Memory B cell (primary cell): ENCODE results near the gene DNAH6.

Experiments
- ATAC-seq: fragments of 150-1000 bp; cut with Tn5 transposase; 2 replicates; pipeline ENCODE4 v1.10.0; 2021; ENCODE audit warnings: low read depth, mild to moderate bottlenecking, moderate library complexity
- DNase-seq, 2 donors: peaks; one replicate each; pipeline ENCODE4 v3.0.0; 2022; ENCODE audit warnings: low spot score in 2 of 2
- H3K27ac Mint-ChIP-seq: one replicate; pipeline ENCODE4 v1.8.0; 2022; ENCODE audit warnings: mild to moderate bottlenecking, moderate library complexity, mixed read lengths
- H3K27me3 Mint-ChIP-seq: one replicate; pipeline ENCODE4 v1.8.0; 2022; ENCODE audit warnings: mixed read lengths
- H3K36me3 Mint-ChIP-seq: one replicate; pipeline ENCODE4 v1.8.0; 2022; ENCODE audit warnings: mild to moderate bottlenecking, mixed read lengths
- H3K4me1 Mint-ChIP-seq: one replicate; pipeline ENCODE4 v1.8.0; 2022; ENCODE audit warnings: mixed read lengths
- H3K4me3 Mint-ChIP-seq: one replicate; pipeline ENCODE4 v1.8.0; 2022; ENCODE audit warnings: mild to moderate bottlenecking, moderate library complexity, mixed read lengths
- H3K9me3 Mint-ChIP-seq: one replicate; pipeline ENCODE4 v1.8.0; 2022; ENCODE audit warnings: mixed read lengths

The DNAH6 gene

GRCh38 chr2:84811839-84812431, 295.6 kb downstream of the DNAH6 start:
- Mint-ChIP-seq H3K27me3 (peaks cover 7% of the 10 kb centered on the region), H3K36me3 (peaks cover 3% of the 10 kb centered on the region), H3K27ac (no peak overlapping the region), H3K9me3 (no peaks in the 10 kb centered on the region), H3K4me1 (peaks cover 4% of the 10 kb centered on the region), H3K4me3 (no peak overlapping the region)
- DNase-seq (no peak), ATAC-seq (no peak)

- H3K27ac Mint-ChIP-seq: no peak overlapping the region
- no peak overlapping the region for H3K4me3 Mint-ChIP-seq
- H3K36me3 Mint-ChIP-seq: peaks cover 3% of the 10 kb centered on the region
- DNase-seq (no peak), ATAC-seq (no peak)
- no peaks in the 10 kb centered on the region for H3K9me3 Mint-ChIP-seq
- peaks cover 7% of the 10 kb centered on the region for H3K27me3 Mint-ChIP-seq
- peaks cover 10% of the 10 kb centered on the region for H3K4me1 Mint-ChIP-seq
Measured at GRCh38 chr2:84815146-84815545, 298.8 kb downstream of the DNAH6 start.

GRCh38 chr2:84816426-84817026, 300.2 kb downstream of the DNAH6 start:
- ATAC-seq (no peak), DNase-seq (no peak)
- H3K4me3 Mint-ChIP-seq: no peak overlapping the region
- H3K36me3 Mint-ChIP-seq: peaks cover 3% of the 10 kb centered on the region
- H3K9me3 Mint-ChIP-seq: no peaks in the 10 kb centered on the region
- H3K27me3 Mint-ChIP-seq: peaks cover 6% of the 10 kb centered on the region
- peaks cover 10% of the 10 kb centered on the region for H3K4me1 Mint-ChIP-seq
- no peak overlapping the region for H3K27ac Mint-ChIP-seq

GRCh38 chr2:84817239-84817655, 300.9 kb downstream of the DNAH6 start:
- Mint-ChIP-seq H3K4me1 (peaks cover 10% of the 10 kb centered on the region), H3K4me3 (peak overlapping the region; percentile 50), H3K36me3 (peaks cover 3% of the 10 kb centered on the region), H3K9me3 (no peaks in the 10 kb centered on the region), H3K27ac (no peak overlapping the region), H3K27me3 (peaks cover 3% of the 10 kb centered on the region)
- ATAC-seq (peak; percentile 77), DNase-seq (no peak)

GRCh38 chr2:84821806-84822205, 305.5 kb downstream of the DNAH6 start:
- no peak overlapping the region for H3K4me3 Mint-ChIP-seq
- H3K4me1 Mint-ChIP-seq: peaks cover 7% of the 10 kb centered on the region
- H3K27me3 Mint-ChIP-seq: no peaks in the 10 kb centered on the region
- no peak overlapping the region for H3K27ac Mint-ChIP-seq
- H3K36me3 Mint-ChIP-seq: no peaks in the 10 kb centered on the region
- H3K9me3 Mint-ChIP-seq: no peaks in the 10 kb centered on the region
- ATAC-seq (no peak), DNase-seq (no peak)

- H3K27me3 Mint-ChIP-seq: no peaks in the 10 kb centered on the region
- ATAC-seq (no peak), DNase-seq (no peak)
- no peak overlapping the region for H3K27ac Mint-ChIP-seq
- no peaks in the 10 kb centered on the region for H3K9me3 Mint-ChIP-seq
- no peaks in the 10 kb centered on the region for H3K4me1 Mint-ChIP-seq
- H3K36me3 Mint-ChIP-seq: no peaks in the 10 kb centered on the region
- H3K4me3 Mint-ChIP-seq: no peak overlapping the region
Measured at GRCh38 chr2:84823229-84823628, 306.9 kb downstream of the DNAH6 start.

- Mint-ChIP-seq H3K27ac (no peak overlapping the region), H3K27me3 (no peaks in the 10 kb centered on the region), H3K36me3 (no peaks in the 10 kb centered on the region), H3K4me3 (no peak overlapping the region), H3K4me1 (no peaks in the 10 kb centered on the region), H3K9me3 (no peaks in the 10 kb centered on the region)
- no peak for DNase-seq
- ATAC-seq: no peak
Measured at GRCh38 chr2:84823788-84824187, 307.5 kb downstream of the DNAH6 start.

- Mint-ChIP-seq H3K4me1 (peaks cover 6% of the 10 kb centered on the region), H3K4me3 (no peak overlapping the region), H3K9me3 (no peaks in the 10 kb centered on the region), H3K27ac (no peak overlapping the region), H3K27me3 (no peaks in the 10 kb centered on the region), H3K36me3 (no peaks in the 10 kb centered on the region)
- ATAC-seq: no peak
- no peak for DNase-seq
Measured at GRCh38 chr2:84827978-84828575, 311.8 kb downstream of the DNAH6 start.

GRCh38 chr2:84829693-84830092, 313.4 kb downstream of the DNAH6 start:
- Mint-ChIP-seq H3K27ac (no peak overlapping the region), H3K9me3 (no peaks in the 10 kb centered on the region), H3K27me3 (no peaks in the 10 kb centered on the region), H3K36me3 (no peaks in the 10 kb centered on the region), H3K4me1 (peaks cover 14% of the 10 kb centered on the region), H3K4me3 (no peak overlapping the region)
- DNase-seq (no peak), ATAC-seq (no peak)

- Mint-ChIP-seq H3K9me3 (peaks cover 1% of the 10 kb centered on the region), H3K4me3 (no peak overlapping the region), H3K36me3 (peaks cover 2% of the 10 kb centered on the region), H3K27ac (no peak overlapping the region), H3K27me3 (no peaks in the 10 kb centered on the region), H3K4me1 (peaks cover 14% of the 10 kb centered on the region)
- ATAC-seq (no peak), DNase-seq (no peak)
Measured at GRCh38 chr2:84830095-84830494, 313.8 kb downstream of the DNAH6 start.

- H3K27me3 Mint-ChIP-seq: no peaks in the 10 kb centered on the region
- H3K4me3 Mint-ChIP-seq: no peak overlapping the region
- peaks cover 14% of the 10 kb centered on the region for H3K4me1 Mint-ChIP-seq
- peaks cover 2% of the 10 kb centered on the region for H3K36me3 Mint-ChIP-seq
- H3K9me3 Mint-ChIP-seq: peaks cover 4% of the 10 kb centered on the region
- ATAC-seq (no peak), DNase-seq (no peak)
- no peak overlapping the region for H3K27ac Mint-ChIP-seq
Measured at GRCh38 chr2:84830758-84831500, 314.6 kb downstream of the DNAH6 start.

- Mint-ChIP-seq H3K36me3 (peaks cover 7% of the 10 kb centered on the region), H3K4me3 (peak overlapping the region; percentile 60)
- peak; percentile 87 for ATAC-seq
Measured at GRCh38 chr2:84832772-84833461, 316.6 kb downstream of the DNAH6 start.

GRCh38 chr2:84833481-84834150, 317.3 kb downstream of the DNAH6 start:
- peaks cover 11% of the 10 kb centered on the region for H3K36me3 Mint-ChIP-seq
- DNase-seq (no peak), ATAC-seq (no peak)
- H3K4me3 Mint-ChIP-seq: peak overlapping the region; percentile 52
- peaks cover 8% of the 10 kb centered on the region for H3K9me3 Mint-ChIP-seq
- H3K4me1 Mint-ChIP-seq: peaks cover 14% of the 10 kb centered on the region
- peak overlapping the region; percentile 72 for H3K27ac Mint-ChIP-seq
- no peaks in the 10 kb centered on the region for H3K27me3 Mint-ChIP-seq

More at GRCh38 chr2:84832772-84833461, 316.6 kb downstream of the DNAH6 start:
- Mint-ChIP-seq H3K27ac (peak overlapping the region; percentile 72), H3K4me1 (peaks cover 14% of the 10 kb centered on the region), H3K27me3 (no peaks in the 10 kb centered on the region), H3K9me3 (peaks cover 8% of the 10 kb centered on the region)
- DNase-seq: peak in 1 of 2 donors; percentile 10
